HL-60/S4 treated with retinoic acid at 250 ng/mL for 4 days and 3 days (cell line): ENCODE results near the gene ELMOD2.

ENCODE experiments used
- in situ Hi-C: fragments of 300-500 bp; cut with MboI; formaldehyde crosslinking; loops from 2 replicates; pipeline ENCODE4 v1.7.0; 2022; ENCODE audit warnings: low sequenced_read_pairs

Gene ELMOD2

DNA sequence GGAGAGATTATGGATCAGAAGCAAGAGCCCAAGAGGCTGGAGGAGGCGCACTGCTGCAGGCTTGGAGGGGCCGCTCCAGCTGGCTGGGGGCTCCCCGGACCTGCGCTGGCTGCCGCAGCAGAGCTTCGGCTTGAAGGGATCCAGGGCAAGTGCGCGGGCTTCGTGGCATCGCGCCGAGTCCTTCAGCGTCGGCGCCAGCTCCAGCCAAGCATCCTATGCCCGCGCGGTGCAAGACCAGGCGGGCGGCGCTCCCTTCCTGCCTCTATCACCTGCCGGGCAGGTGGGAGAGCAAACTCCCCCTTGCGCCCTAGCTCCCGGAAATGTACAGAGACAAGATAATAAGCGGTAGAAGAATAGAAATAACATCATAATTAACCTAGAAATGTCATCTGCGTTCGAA is 55.3 kb downstream of the ELMOD2 start:
- in situ Hi-C loops = no loop called here

DNA sequence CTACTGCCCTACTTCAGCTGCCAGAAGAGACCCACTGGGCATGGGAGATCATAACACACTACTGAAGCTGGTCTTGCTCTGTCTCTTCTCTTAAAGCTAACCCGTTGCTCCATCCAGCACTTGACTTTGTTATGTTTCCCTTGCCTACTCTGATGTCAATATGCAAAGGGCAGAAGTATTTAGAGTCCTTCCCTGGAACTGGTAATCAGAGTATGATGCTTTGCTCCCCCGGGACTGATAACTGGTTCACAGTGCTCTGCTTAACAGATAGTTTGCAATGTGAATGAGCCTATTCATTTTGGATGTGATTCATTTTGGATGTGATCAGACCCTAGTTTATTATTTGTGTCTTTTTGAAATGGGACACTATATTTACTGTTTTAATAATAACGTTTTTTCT is 57.1 kb downstream of the ELMOD2 start:
- in situ Hi-C loops = no loop called here

DNA sequence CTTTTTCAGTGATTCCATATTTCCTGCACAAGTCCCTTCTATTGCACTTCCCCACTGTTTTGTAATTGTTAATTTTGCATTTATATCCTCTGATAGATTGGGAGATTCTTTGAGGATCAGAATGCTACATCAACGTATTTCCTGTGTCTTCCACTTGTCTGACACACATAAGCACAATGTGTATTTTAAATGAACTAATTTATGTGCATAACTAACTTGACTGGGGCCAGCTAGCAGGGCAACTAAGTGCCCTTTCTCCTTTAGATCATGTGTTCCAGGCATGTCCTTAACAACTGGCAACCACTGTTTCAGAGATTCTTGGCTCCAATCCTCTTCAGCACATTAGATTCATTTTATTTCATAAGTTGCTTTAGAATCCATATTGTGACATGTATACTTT is 60.5 kb downstream of the ELMOD2 start:
- in situ Hi-C loops = no loop called here

DNA sequence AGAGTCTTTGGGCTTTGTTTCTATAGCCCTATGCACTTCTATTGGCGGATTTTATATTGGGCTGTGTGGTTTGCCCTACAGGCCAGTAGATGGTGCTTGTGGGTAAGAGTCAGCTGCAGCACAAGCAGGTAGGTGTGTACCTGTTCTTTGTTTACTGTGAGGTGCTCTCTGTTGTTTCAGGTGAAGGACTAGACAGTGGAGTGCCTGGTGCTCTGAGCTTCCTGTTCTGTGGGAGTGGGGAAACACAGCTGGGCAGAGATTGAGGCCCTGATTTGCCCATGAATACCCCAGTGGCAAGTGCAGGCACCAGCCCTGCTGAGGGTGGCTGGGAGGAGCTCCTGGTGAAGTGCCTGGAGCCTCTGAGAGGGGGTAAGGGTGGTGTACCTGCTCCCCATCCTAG is 71.1 kb downstream of the ELMOD2 start:
- in situ Hi-C loops = no loop called here

DNA sequence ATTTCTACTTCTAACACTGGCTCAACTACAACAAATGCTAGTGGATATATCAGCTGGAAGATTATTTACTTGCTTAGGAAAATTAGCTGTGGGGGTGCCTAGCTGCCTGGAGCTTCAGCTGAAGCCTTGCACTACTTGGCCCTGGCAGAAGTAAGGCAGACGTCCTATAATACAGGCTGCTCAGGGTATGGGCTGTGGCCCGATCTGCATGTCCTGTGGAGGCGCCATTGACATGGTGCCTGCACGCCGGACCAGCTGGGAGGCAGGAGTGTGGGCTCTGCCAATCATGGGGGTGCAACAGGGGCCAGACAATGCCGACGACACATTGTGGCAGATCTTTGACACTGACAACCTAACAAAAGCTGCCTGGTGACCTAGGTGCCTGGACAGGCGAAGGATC is 76.4 kb downstream of the ELMOD2 start:
- in situ Hi-C loops = no loop called here

DNA sequence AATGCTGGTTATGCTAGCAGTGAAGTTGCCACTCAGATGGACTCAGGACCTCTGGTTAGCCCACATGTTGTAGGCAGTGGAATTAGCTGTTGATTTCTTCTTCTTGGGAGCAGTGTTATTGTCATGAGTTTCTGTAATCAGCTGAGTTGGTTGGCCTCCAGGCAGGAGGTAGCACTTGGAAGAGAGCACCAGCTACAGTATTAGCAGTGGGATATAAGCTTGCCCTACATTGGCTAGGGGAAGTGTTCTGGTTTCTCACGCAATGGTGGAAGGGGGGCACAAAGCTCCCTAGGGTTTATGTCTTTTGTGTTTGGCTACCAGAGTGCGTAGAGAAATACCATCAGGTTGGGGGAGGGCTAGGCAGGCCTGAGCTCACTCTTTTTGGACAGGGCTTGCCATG is 78.7 kb downstream of the ELMOD2 start:
- in situ Hi-C loops = no loop called here

DNA sequence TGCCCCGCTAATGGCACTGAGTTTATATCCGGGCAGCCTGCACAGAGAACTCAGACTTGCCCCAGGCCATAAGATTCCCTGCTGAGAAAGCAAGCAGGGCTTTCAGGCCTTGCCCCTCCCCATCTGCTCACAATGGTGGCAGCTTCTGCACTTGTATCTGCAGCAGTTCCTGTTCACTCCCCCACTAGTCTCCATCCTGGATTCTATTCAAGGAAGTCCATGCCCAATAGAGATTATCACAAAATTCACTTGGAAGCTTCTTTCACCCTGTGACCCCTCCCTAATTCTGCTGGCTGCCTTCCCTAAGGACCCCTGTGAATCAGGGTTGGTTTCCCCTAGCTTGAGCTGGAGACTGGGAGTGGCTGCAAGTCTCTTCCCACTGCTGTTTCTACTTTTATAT is 79.3 kb downstream of the ELMOD2 start:
- in situ Hi-C loops = no loop called here
